Epithelial cell of esophagus (primary cell): ENCODE results near the gene OR5M8.

Experiments
- DNase-seq: peaks from one replicate; pipeline ENCODE4 v3.0.0; 2010; ENCODE audit warnings: low read depth
- H3K4me3 ChIP-seq: 2 replicates; pipeline ENCODE4 v1.5.1; 2011; ENCODE audit warnings: mild to moderate bottlenecking, low read length, control low read depth
- TF ChIP-seq, protein P1 (sequence below): IDR thresholded peaks from 2 replicates; pipeline ENCODE4 v1.5.1; 2011; ENCODE audit warnings: low read depth, mild to moderate bottlenecking, low read length, control low read depth, inconsistent platforms; ENCODE audit not compliant: insufficient read depth; ENCODE audit errors: missing control alignments

The OR5M8 gene

GRCh38 chr11:56491270-56491669, at the start of gene OR5M8:
OR5M8 (minus strand) TSS chr11:56491370; CDS start chr11:56491370, 0 bp downstream.
- TF ChIP-seq, protein P1, sequence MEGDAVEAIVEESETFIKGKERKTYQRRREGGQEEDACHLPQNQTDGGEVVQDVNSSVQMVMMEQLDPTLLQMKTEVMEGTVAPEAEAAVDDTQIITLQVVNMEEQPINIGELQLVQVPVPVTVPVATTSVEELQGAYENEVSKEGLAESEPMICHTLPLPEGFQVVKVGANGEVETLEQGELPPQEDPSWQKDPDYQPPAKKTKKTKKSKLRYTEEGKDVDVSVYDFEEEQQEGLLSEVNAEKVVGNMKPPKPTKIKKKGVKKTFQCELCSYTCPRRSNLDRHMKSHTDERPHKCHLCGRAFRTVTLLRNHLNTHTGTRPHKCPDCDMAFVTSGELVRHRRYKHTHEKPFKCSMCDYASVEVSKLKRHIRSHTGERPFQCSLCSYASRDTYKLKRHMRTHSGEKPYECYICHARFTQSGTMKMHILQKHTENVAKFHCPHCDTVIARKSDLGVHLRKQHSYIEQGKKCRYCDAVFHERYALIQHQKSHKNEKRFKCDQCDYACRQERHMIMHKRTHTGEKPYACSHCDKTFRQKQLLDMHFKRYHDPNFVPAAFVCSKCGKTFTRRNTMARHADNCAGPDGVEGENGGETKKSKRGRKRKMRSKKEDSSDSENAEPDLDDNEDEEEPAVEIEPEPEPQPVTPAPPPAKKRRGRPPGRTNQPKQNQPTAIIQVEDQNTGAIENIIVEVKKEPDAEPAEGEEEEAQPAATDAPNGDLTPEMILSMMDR = no peak
- no peak within 1 kb of the TSS for H3K4me3 ChIP-seq
- no peak for DNase-seq

- H3K4me3 ChIP-seq = no peak overlapping the region
- TF ChIP-seq, protein P1 = no peak
- no peak for DNase-seq
Observed at GRCh38 chr11:56533054-56533740, 42.0 kb upstream of the OR5M8 start.

GRCh38 chr11:56531856-56532255, 40.7 kb upstream of the OR5M8 start:
- DNase-seq = no peak
- TF ChIP-seq, protein P1 = no peak
- H3K4me3 ChIP-seq = no peak overlapping the region

- TF ChIP-seq, protein P1 = no peak
- H3K4me3 ChIP-seq = no peak overlapping the region
- DNase-seq = no peak
Observed at GRCh38 chr11:56522008-56522407, 30.8 kb upstream of the OR5M8 start.

GRCh38 chr11:56513280-56513679, 22.1 kb upstream of the OR5M8 start:
- H3K4me3 ChIP-seq = no peak overlapping the region
- TF ChIP-seq, protein P1 = no peak

GRCh38 chr11:56509439-56509838, 18.3 kb upstream of the OR5M8 start:
- H3K4me3 ChIP-seq = no peak overlapping the region
- TF ChIP-seq, protein P1 = no peak
- peak; percentile 24 for DNase-seq

More at GRCh38 chr11:56513280-56513679, 22.1 kb upstream of the OR5M8 start:
- no peak for DNase-seq

DNA sequence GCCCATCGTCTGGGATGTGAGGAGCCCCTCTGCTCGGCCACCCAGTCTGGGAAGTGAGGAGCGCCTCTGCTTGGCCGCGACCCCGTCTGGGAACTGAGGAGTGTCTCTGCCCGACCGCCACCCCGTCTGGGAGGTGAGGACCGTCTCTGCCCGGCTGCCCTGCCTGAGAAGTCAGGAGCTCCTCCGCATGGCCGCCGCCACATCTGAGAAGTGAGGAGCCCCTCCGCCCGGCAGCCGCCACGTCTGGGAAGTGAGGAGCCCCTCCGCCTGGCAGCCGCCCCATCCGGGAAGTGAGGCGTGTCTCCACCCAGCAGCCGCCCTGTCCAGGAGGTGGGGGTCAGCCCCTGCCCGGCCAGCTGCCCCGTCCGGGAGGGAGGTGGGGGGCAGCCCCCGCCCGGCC, 5.8 kb upstream of the OR5M8 start:
- TF ChIP-seq, protein P1 = no peak
- DNase-seq = no peak
- no peak overlapping the region for H3K4me3 ChIP-seq
